Stimulated activated CD4-positive, alpha-beta T cell treated with anti-CD3 and anti-CD28 coated beads, Interleukin-1b, Interleukin-23, amount 100 ng/mL, for 1 hour (primary cell): ENCODE results near the gene ZFR.
"Not testable (repeated sequence)": the region's sequence is repeated elsewhere in the genome, so short reads cannot be mapped to it uniquely, and the experiment has no call there.

Experiments
- DNase-seq, 2 donors: peaks; one replicate each; pipeline ENCODE4 v3.0.0-alpha.2; 2020; ENCODE audit warnings: low read depth in 2 of 2

The ZFR gene

DNA sequence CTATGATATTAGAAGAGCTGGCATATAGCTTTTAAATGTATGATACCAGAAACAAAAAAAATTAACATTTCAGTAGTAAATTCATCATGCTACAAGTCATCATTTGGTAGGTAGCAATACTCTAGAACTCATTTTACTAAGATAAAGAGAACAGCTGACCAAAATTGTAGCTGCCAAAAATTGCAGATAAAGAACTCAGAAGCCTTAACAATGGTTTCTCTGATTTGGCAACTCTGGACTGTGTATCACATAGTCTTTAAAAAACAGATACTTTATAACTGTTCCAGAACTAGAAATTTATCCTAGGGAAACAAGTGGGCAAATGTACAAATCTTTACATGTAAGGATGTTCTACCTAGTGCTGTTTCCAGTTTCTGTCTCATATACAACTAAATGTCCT is 33.9 kb downstream of the ZFR start:
- no peak for DNase-seq

DNA sequence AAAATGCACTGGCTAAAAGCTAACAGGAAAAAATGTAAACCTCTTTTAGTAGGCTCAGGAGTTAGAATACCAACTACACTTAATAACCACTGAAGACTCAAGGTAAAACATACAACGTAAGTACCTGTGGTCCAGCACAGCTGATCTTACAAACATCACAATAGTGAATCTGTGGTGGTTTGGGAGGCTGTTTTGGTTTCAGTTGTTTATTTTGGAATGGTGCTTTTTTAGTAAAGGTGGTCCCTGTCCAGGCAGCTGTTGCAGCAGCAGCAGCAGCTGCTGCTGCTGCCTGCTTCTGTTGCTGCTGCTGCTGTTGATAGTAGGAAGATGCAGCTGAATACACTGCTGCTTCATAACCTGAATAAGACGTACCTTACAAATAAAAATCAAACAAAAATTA is 37.9 kb downstream of the ZFR start:
- no peak for DNase-seq

- DNase-seq, result no peak
Observed at GRCh38 chr5:32405507-32405906, 39.0 kb downstream of the ZFR start.

- DNase-seq, result no peak
Observed at GRCh38 chr5:32403760-32404159, 40.8 kb downstream of the ZFR start.

DNA sequence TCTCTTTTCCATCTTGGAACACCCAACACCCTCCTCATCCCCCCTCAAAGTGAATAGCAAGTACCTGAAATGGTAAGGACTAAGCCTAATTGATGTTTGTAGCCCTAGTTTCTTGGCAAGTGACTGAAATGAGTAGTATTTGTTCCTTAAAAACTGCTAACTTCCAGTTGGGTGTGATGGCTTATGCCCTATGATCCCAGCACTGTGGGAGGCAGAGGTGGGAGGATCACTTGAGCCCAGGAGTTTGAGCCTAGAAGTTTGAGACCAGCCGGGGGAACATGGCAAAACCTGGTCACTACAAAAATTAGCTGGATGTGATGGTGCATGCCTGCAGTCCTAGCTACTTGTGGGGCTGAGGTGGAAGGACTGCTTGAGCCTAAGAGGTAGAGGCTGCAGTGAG is 44.1 kb downstream of the ZFR start:
- DNase-seq, result no peak

DNA sequence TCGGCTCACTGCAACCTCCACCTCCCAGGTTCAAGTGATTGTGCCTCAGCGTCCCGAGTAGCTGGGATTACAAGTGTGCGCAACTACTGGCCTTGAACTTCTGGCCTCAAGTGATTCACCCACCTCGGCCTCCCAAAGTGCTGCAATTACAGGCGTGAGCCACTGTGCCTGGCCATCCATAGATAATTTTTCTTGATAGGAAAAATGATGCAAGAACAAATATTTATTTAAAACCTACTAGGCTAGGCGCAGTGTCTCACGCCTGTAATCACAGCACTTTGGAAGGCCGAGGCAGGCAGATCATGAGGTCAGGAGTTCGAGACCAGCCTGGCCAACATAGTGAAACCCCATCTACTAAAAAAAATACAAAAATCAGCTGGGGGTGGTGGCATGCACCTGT is 45.8 kb downstream of the ZFR start:
- DNase-seq, result not testable (repeated sequence)

DNA sequence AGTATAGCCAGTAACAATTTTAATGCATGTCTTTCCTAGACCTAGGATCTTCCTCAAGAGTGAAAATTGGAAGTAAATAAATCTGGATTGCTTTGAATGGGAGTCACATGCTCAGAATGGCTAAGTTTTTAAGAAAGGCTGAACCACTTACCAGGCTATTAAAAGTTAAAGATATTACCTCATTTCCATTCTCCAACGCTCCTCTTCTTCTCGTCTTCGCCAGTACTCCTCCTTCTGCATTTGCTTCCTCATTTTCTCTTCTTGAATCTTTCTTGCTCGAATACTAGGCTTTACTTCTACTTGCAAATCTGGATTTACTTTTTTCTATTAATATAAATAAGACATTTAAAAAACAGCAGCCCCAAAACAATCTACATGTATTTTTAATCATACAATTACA is 49.6 kb downstream of the ZFR start:
- DNase-seq, result no peak

GRCh38 chr5:32392039-32392438 is 52.5 kb downstream of the ZFR start:
- DNase-seq, result no peak

- no peak for DNase-seq
Observed at GRCh38 chr5:32390819-32391591, 53.5 kb downstream of the ZFR start.

DNA sequence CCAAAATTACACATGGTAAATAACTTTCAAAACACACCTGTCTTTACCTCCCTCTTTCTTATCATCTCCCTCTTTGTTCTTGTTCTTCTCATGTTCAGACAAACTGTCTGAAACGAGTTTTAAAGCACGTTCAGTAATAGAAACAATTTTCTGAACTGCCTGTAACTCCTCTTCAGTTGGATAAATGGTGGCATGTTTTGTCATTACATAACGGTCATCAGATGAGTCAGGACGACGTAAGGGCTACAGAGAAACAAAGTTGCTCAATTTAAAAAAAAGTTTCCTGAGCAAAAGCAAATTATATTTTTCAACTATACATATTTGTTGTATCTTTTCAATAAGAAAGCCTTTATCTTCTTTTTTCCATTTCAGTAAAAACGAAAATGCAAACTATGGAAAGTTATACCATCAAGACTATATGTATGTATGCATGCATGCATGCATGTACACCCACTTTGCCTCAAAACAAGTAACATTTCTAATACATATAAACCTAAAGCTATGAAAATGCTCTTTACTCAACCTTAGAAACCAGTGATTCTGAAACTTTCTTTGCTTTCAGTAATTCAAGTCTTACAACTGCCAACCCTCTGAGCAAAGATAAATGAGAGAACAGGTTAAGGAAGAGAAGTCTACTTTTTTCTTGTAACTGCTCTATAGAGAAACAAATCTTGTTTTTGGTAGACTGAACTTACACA is 56.0 kb downstream of the ZFR start:
- no peak for DNase-seq

DNA sequence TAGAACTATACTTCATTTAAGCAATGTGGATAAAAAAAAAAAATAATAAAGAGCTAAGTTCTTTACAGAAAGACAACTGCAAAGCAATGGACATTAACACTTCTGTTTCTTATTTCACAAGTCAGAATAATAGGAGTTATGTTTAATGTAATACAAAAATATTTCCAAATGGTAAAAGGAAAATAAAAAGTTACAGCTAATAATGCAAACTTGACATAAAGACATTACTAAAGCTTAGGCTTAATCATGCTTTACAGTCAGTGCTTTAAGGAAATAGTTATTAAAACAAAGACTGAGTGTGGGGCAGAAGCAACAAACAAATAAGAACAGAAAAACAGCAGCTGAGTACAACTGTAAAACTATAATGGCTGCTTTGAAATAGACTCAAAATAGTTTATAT is 56.7 kb downstream of the ZFR start:
- no peak for DNase-seq

GRCh38 chr5:32387211-32387610 is 57.3 kb downstream of the ZFR start:
- DNase-seq, result no peak

GRCh38 chr5:32384621-32385020 is 59.9 kb downstream of the ZFR start:
- no peak for DNase-seq

DNA sequence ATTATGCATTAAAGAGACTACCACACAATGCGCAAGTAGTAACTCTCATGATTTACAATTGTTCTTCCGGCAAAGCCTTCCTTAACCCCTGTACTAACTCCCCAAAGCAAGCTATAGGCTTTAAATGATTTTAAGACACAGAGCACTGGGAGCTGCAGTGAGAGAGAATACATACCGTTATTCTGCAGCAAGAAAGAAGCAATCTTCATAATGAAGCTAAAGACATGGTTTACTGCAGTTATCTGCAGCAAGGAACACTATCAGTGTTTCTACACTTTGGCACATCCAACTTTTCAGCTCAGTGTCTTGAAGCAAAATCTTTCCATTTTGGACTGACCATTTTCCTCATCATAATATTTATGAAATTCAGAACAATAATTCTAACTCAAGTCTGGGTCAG is 61.0 kb downstream of the ZFR start:
- no peak for DNase-seq

GRCh38 chr5:32383065-32383464 is 61.5 kb downstream of the ZFR start:
- no peak for DNase-seq

DNA sequence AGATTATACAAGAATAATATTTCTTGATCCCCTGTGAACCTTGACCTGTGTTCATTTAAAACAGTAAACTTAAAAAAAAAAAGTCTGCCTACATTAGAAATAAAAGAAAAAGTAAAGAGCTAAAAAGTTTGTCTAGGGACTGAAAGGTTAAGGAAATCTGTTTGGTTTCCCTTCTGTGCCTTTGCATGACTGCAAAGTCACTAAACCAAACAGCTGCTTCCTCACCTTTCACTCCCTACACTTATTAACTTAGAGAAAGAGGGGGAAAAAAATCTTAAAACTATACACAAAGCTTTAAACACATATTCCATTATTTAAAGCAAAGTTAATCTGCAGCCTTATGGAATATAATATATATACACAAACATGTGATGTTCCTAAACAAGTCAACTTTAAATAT is 65.1 kb downstream of the ZFR start:
- no peak for DNase-seq

DNA sequence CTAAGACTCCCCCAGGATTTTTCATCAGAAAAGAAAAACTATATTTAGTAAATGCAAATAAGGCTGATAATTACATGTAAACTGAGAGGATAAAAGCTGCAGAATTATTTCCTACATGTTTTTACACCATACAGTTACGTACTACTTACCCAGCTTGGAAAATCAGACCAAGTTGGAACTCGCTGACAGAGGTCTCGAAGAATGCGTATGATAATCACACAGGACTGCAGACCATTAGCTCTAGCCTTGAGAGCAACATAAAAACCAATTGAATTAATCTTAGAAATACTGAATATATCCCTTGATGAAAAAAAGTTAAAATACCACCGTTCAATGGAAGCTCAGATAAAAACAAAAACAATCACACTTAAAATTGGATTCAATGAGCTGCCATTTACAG is 65.6 kb downstream of the ZFR start:
- no peak for DNase-seq

DNA sequence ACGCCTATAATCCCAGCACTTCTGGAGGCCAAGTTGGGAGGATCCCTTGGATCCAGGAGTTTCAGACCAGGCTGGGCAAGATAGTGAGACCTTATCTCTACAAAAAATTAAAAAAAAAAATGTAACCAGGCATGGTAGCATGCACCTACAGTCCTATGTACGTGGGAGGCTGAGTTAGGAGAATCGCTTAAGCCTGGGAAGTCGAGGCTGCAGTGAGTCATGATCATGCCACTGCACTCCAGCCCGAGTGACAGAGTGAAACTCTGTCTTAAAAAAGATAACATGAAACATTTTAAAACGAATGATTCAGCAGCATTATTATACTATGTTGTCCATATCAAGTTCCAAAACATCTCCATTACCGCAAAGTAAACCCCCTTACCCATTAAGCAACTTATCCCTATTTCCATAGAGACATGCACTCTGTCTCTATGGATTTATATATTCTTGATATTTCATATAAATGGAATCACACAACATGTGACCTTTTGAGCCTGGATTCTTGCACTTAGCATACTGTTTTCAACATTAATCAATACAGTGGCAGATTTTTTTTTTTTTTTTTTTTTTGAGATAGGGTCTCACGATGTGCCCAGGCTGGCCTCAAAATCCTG is 74.9 kb downstream of the ZFR start:
- no peak for DNase-seq

GRCh38 chr5:32369032-32369431 is 75.5 kb downstream of the ZFR start:
- DNase-seq, result no peak

- DNase-seq, result not testable (repeated sequence)
Observed at GRCh38 chr5:32367271-32367670, 77.3 kb downstream of the ZFR start.

DNA sequence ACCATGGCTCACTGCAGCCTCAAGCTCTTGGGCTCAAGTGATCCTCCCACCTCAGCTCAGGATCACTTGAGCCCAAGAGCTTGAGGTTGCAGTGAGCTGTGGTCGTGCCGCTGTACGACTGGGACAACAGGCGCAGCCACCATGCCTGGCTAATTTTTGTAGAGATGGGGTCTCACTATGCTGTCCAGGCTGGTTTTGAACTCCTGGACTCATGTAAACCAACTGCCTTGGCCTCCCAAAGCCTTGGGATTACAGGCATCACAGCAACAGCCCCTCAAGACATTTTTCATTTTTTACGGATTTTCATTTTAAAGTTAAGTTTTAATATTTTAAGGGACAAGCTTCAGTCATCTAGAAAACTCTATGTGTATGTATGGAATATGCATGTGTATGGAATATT is 78.9 kb downstream of the ZFR start:
- DNase-seq, result no peak

DNA sequence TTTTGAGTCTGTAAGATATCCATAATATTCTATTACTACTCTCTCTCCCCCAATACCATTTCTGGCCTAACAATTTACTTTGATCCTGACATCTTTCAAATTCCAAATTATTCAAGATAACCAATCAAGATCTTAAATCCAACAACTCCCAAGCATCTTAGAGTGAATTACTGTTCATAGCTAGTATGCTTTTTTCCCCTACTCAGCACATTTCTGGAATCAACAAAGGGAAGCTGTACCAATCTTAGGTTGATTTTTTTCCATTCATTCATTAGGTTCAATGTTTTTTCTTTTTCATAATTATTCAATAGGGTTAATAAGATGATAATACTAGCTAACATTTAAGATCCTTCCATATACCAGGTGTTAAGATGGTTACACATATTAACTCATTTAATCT is 81.5 kb downstream of the ZFR start:
- no peak for DNase-seq

DNA sequence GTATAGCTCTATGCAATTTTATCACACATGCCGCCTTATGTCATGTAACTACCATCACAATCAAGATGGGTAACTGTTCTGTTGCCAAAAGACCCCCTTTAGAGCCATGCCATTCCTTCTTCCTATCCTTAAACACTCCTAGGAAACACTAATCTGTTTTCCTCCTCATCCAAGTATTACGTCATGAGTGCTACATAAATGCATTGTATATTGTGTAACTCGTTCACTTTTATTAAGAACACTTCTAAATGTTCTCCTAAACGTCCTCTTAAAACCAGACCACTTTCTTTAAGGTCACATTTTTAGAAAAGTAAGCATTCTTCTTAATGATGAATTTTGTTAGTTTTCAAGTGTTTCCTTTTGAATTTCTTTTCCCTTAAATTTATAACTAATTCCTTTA is 82.0 kb downstream of the ZFR start:
- DNase-seq, result no peak
